GM12873 (cell line): ENCODE data around the gene DPP6.

Experiments
- CTCF ChIP-seq: IDR thresholded peaks from 2 replicates; pipeline ENCODE4 v1.5.1; 2012; ENCODE audit warnings: low read depth, mild to moderate bottlenecking, moderate library complexity, low read length, control low read depth; ENCODE audit not compliant: insufficient read depth; ENCODE audit errors: missing control alignments

The DPP6 gene

GRCh38 chr7:154775681-154776080 lies 723.5 kb downstream of the DPP6 start:
- TF ChIP-seq CTCF: no peak

DNA sequence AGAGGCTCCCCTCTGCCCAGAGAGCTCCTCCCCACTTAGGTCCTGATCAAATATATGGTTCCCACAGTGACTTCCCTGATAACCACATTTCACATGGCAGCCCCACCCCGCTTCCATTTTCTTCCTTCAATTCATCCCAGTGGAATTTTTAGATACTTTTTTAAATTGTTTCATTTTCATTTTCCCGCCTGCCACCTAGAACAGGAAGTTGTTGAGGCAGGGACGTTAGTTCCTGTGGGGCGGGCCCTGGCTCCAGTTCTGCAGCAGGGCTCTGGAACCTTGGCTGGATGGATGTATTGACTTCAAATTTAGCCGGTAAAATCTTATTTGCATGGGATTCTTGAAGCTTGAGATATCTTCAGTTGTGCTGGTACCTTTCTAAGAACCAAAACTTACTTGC lies 724.2 kb downstream of the DPP6 start:
- TF ChIP-seq CTCF: no peak

DNA sequence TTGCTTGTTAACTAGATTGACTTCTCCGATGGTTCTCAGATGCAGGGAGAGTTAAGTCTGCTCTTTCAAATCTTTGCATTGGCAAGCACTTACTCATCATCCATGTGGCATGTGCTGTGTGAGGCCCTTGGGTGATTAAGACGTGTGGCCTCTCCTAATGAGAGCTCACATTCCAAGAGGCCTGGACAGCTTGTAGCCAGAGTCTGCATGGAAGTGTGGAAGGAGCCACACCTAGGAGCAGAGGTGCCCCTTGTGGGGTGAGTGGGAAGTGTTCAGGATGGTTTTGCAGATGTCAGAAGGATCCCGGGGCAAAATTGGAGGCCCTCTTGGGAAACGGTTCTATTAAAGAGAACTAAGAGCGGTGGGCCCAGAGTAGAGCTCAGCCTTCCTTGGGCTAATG lies 724.8 kb downstream of the DPP6 start:
- no peak for TF ChIP-seq CTCF

GRCh38 chr7:154777489-154777888 lies 725.3 kb downstream of the DPP6 start:
- TF ChIP-seq CTCF: no peak

- no peak for TF ChIP-seq CTCF
These were observed 725.7 kb downstream of the DPP6 start for GRCh38 chr7:154777908-154778307.

- TF ChIP-seq CTCF: no peak
These were observed 729.4 kb downstream of the DPP6 start for GRCh38 chr7:154781369-154782303.

GRCh38 chr7:154783281-154783909 lies 731.2 kb downstream of the DPP6 start:
- TF ChIP-seq CTCF: no peak
